NCI-H345 treated with DMSO at 0.1 percent for 48 hours (cell line): ENCODE results near the gene PADI2.

Experiments
- DNase-seq: peaks from one replicate; lab custom pipeline; 2025; ENCODE audit not compliant: unreplicated experiment; lab: John Stamatoyannopoulos, UW

Gene PADI2

GRCh38 chr1:17116643-17117042 is 2.6 kb downstream of the PADI2 start:
- DNase-seq = no peak

- no peak for DNase-seq
Observed at GRCh38 chr1:17113963-17114362, 5.3 kb downstream of the PADI2 start.

GRCh38 chr1:17112496-17113236 is 6.6 kb downstream of the PADI2 start:
- no peak for DNase-seq

GRCh38 chr1:17112076-17112475 is 7.2 kb downstream of the PADI2 start:
- DNase-seq = no peak

- DNase-seq = no peak
Observed at GRCh38 chr1:17110555-17110926, 8.7 kb downstream of the PADI2 start.

- no peak for DNase-seq
Observed at GRCh38 chr1:17109892-17110554, 9.2 kb downstream of the PADI2 start.

GRCh38 chr1:17108786-17109185 is 10.5 kb downstream of the PADI2 start:
- no peak for DNase-seq

GRCh38 chr1:17108360-17108759 is 10.9 kb downstream of the PADI2 start:
- no peak for DNase-seq

- DNase-seq = no peak
Observed at GRCh38 chr1:17104782-17105181, 14.5 kb downstream of the PADI2 start.

- DNase-seq = no peak
Observed at GRCh38 chr1:17102232-17102631, 17.0 kb downstream of the PADI2 start.

GRCh38 chr1:17101261-17101660 is 18.0 kb downstream of the PADI2 start:
- DNase-seq = no peak

- DNase-seq = no peak
Observed at GRCh38 chr1:17099616-17100340, 19.5 kb downstream of the PADI2 start.

GRCh38 chr1:17098446-17099317 is 20.6 kb downstream of the PADI2 start:
- DNase-seq = no peak

- DNase-seq = no peak
Observed at GRCh38 chr1:17097787-17098186, 21.5 kb downstream of the PADI2 start.

- no peak for DNase-seq
Observed at GRCh38 chr1:17097147-17097546, 22.1 kb downstream of the PADI2 start.

- no peak for DNase-seq
Observed at GRCh38 chr1:17096584-17096983, 22.7 kb downstream of the PADI2 start.

- no peak for DNase-seq
Observed at GRCh38 chr1:17095141-17095540, 24.1 kb downstream of the PADI2 start.

- no peak for DNase-seq
Observed at GRCh38 chr1:17094664-17095063, 24.6 kb downstream of the PADI2 start.

- no peak for DNase-seq
Observed at GRCh38 chr1:17093822-17094393, 25.3 kb downstream of the PADI2 start.

- no peak for DNase-seq
Observed at GRCh38 chr1:17091252-17091651, 28.0 kb downstream of the PADI2 start.

- no peak for DNase-seq
Observed at GRCh38 chr1:17089506-17089905, 29.7 kb downstream of the PADI2 start.
